ENCODE results near the gene UBXN11. TPM values are rescaled to one million over a fixed set of nuclear protein-coding genes. Genes with fewer than 3 reads are reported as not detected.

UBXN11 gene
- polyA plus RNA-seq, 1 of the 3 experiments (the other 2 are of a cell fraction), result 30.6 TPM

- H3K9me3 ChIP-seq, result peaks cover 8% of the 10 kb centered on the region; the same call in 1 of the 2 replicates
- no peak overlapping the region for H3K4me3 ChIP-seq (ENCODE audit: low read depth in 2 of 2, low read length in 1 of 2)
- ChIA-PET POLR2A (no interaction called here), CTCF (interaction anchor here (0.7 to 2.6 kb wide), 3 partner anchors 52 to 748 kb away, joined by 3 to 13 read pairs (median 3); no protein-coding TSS in a partner anchor)
- H3K27ac ChIP-seq (ENCODE audit: low read depth in 2 of 2, low read length in 1 of 2), result no peak overlapping the region
- no peaks in the 10 kb centered on the region for H3K79me2 ChIP-seq (ENCODE audit: insufficient read depth)
- H3K4me2 ChIP-seq, result no peak overlapping the region
- H3K9me2 ChIP-seq, result no peaks in the 10 kb centered on the region
- H3K27me3 ChIP-seq (ENCODE audit: insufficient read depth), result no peaks in the 10 kb centered on the region
- WGBS (ENCODE audit: low lambda C conversion rate), result 100% methylated on average over 4 of the region's 4 CpGs
- H2AFZ ChIP-seq (ENCODE audit: low read depth), result no peak overlapping the region
- H3F3A ChIP-seq (replicated peaks; ENCODE audit: insufficient read depth), result peaks cover 3% of the 10 kb centered on the region
- DNase-seq, result no peak
- peaks cover 36 to 51% of the 10 kb centered on the region in 2 experiments for H3K36me3 ChIP-seq (replicated peaks in 1 of 2; ENCODE audit: control insufficient read depth in 1 of 2, insufficient read depth in 2 of 2, low read length in 1 of 2)
- H3K9ac ChIP-seq, result no peak overlapping the region
- TF ChIP-seq USF2 (IDR thresholded peaks at IDR 0.05; ENCODE audit: borderline replicate concordance, low read depth, low read length) (no peak), CHD2 (IDR thresholded peaks at IDR 0.05; ENCODE audit: low read length, partially characterized antibody) (no peak), PBX3 (IDR thresholded peaks at IDR 0.05) (no peak), FOXJ3 (CRISPR knock-in tag; IDR thresholded peaks at IDR 0.05) (no peak), RXRA (IDR thresholded peaks at IDR 0.05; ENCODE audit: borderline replicate concordance, low read depth) (no peak), MXI1 (IDR thresholded peaks at IDR 0.05; ENCODE audit: low read depth, low read length) (no peak), ZBTB33 (IDR thresholded peaks at IDR 0.05; ENCODE audit: borderline replicate concordance, low read depth) (no peak), TCF12 (IDR thresholded peaks at IDR 0.05) (no peak), YY1 (IDR thresholded peaks at IDR 0.05; ENCODE audit: low read depth) (no peak), CTCF (IDR thresholded peaks at IDR 0.05) (no peak), SIN3A (IDR thresholded peaks at IDR 0.05; ENCODE audit: borderline replicate concordance, low read depth, low read length) (no peak), MAX (IDR thresholded peaks at IDR 0.05; ENCODE audit: low read depth) (no peak), SMC3 (IDR thresholded peaks at IDR 0.05; ENCODE audit: low read depth, low read length) (no peak), USF1 (IDR thresholded peaks at IDR 0.05; ENCODE audit: borderline replicate concordance, low read depth) (no peak), NFIC (IDR thresholded peaks at IDR 0.05; ENCODE audit: borderline replicate concordance) (no peak), JUND (IDR thresholded peaks at IDR 0.05) (no peak), TAF1 (IDR thresholded peaks at IDR 0.05; ENCODE audit: borderline replicate concordance, low read depth, low read length) (no peak), RCOR1 (IDR thresholded peaks at IDR 0.05; ENCODE audit: low read length) (no peak)
- no peaks in the 10 kb centered on the region for H3K4me1 ChIP-seq (ENCODE audit: control insufficient read depth in 1 of 2, insufficient read depth in 2 of 2, low read depth in 1 of 2, low read length in 1 of 2)
- H4K20me1 ChIP-seq (ENCODE audit: insufficient read depth), result no peaks in the 10 kb centered on the region
These were observed 37.3 kb downstream of the UBXN11 start for GRCh38 chr1:26269198-26269550.
